GM19099 (cell line): ENCODE data around the gene PRICKLE1.

Experiments used
- POLR2A ChIP-seq: IDR thresholded peaks from 3 replicates; pipeline ENCODE4 v1.6.1; 2011; ENCODE audit warnings: low read depth; ENCODE audit not compliant: insufficient read length; ENCODE audit errors: extremely low read depth

The PRICKLE1 gene

DNA sequence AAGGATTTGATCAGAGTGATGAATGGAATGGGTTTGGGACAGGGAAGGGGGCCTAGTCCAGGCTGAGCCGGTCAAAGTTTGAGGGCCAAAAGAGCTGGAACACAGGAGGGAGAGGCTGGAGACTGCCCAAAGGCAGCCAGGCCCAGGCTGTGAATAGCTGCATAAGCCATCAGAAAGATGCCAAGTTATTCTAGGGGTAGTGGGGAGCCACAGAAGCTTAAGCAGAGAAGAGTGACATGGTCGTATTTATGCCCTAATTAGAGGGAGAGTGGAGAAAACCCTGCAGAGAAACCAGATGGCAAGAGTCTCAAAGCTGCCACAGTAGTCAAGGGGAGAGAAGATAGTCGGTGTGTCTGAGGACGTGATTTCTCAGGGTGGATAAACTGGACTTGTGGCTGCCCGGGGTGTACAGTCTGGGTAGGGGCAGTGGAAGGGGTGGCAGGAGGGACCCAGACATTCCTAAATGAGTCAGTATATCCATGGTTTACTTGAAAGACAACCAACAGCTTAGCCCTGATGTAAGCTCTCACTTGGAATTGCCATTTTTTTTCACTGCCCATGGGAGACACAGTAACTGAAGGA is 99.2 kb downstream of the PRICKLE1 start:
- no peak for TF ChIP-seq POLR2A

DNA sequence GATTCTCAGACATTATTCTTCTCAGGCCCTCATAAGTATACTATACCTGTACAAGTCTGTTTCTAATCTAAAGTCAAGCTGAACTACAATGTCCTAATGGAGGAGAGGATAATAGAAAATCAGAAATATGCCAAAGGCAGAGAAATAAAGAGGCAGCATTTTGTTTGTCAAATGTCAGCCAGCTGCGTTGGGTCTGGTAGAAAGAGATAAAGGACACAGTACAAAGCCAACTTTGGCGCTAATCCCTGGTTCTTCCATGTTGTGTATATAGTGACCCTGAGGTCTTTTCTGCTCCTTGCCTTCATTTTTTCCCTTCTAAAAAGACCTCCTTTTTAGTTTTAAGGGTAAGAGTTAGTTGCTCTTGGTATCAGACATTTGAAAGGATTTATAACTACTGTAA is 103.1 kb downstream of the PRICKLE1 start:
- no peak for TF ChIP-seq POLR2A

DNA sequence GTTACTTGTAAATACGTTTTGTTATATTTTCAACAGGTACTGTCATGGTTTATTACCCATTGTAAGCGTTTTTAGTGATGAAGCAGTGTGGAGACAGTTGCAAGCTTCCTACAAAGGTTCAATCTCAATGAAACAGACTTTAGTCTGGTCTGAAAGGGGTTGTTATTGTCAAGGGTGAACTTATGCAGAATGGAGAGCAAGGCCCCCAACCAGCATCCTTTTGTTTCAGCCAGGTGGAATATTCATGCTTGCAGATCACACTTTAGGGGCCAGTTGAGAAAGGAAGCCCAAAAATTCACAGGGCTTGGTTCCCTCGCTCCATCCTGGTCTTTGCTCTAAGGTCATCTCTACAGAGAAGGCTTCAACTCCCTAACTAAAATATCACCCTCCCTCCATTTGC is 103.7 kb downstream of the PRICKLE1 start:
- TF ChIP-seq POLR2A = no peak

DNA sequence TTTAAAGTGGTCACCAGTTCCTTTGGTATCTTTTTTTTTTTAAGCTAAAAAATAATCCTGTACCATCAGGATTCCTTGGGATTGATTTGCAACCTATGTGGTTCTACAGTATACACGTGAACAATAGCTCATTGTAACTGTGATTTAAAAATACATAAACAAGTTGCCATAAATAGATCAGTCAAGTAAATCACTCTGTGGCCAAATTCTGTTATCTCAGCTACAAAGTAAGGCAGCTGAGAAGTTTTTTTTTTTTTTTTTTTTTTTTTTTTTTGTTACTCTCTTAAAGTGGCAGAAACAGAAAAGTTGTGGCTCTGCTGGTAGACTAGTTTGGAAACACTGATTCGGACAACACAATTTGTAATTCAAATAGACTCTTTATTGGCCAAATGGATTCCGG is 104.5 kb downstream of the PRICKLE1 start:
- no peak for TF ChIP-seq POLR2A

DNA sequence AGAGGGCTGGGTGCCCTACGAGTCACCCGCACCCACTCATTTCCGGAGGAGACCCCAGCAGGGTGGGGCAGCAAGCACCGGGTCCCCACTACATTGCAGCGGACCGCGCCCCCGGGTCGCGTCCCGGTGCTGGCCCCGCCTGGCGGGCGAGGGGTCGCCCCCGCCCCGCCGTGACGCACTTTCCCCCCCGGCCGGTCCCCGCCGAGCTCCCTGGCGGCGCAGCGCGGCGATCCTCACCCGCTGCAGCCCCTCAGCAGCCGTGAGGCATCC is 106.1 kb downstream of the PRICKLE1 start:
- TF ChIP-seq POLR2A = no peak

DNA sequence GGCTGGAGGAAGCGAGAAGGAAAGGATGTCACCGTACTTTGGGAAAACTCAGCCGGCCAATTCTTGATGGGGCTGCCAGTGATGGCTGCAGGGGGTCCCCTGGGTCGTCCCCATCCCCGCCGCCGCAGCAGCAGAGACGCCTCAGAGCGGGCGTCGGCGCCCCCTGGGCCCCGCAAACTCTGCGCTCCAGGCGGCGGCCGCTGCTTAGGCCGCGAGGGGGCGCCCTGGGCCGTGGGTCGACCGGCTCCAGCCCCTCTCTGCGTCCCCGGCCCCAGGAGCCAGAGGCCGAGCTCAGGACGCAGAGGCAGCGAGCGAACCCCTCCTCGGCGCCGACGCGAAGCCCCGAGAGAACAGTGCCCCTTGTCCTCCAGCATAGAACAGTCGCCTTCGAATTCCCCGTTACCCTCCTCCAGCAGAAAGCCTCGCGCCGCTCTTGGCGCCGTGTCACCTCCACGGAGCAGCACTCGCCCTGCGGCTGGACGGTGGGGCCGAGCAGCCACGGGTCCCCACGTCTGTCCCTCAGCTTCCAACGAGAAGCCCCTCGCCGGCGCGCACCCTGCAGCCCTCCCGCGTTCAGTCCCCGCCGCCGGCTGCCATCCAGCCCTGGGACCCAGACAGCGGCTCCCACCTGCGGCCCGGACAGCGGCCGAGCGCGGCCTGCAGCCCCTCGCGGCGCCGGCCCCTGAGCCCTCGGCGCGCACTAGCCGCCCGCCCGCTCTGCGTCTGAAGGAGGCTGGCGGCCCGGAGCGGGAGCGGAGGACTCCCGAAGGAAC is 106.6 kb downstream of the PRICKLE1 start:
- TF ChIP-seq POLR2A = no peak

DNA sequence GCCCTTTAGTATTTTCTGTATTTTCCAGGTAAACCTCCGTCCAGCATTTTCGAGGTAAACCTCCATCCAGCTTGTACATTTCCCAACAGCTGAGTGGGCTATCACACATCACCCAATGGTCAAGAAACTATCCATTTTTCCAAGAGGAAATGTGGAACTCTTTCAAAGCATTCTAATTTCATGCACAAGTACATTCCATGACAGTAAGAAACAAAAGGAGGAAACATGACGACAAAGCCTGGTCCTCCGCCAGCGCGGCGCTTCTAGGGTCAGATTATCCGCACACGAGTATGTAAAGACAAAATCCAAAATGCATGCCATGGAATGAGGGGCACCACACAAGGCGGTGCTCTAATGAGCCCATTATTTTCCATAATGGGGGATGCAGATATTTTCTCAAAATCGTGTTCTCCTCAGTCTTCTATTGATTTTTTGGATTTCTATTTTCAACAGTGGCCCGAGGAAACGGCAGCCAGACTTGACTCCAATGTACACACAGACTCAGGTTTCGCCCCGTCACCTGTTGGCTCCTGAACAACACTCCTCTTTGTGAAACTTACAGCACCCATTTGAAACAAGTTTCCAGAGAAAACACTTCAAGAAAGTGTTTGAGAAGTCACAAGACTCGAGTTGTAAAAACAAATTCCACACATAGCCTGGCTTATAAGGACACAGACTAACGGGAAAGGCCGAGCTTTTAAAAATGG is 107.4 kb downstream of the PRICKLE1 start:
- TF ChIP-seq POLR2A = no peak

DNA sequence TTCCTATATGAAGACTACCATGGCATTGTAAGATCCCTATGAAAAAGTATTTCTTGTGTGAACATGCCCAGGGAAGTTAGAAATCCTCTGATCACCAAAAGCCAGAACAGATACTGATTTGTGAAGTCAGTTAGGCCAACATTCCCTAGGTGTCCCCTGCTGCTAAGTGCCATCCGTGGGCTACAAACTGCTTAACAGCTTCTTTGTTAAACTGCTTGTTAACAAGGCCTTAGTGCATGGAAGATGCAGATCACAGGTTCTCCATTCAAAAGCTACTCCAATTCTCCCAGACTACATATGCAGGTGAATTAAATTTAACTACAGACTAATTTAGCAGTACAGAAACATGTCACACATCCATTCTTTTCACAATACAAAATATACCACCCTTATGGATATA is 108.2 kb downstream of the PRICKLE1 start:
- no peak for TF ChIP-seq POLR2A

DNA sequence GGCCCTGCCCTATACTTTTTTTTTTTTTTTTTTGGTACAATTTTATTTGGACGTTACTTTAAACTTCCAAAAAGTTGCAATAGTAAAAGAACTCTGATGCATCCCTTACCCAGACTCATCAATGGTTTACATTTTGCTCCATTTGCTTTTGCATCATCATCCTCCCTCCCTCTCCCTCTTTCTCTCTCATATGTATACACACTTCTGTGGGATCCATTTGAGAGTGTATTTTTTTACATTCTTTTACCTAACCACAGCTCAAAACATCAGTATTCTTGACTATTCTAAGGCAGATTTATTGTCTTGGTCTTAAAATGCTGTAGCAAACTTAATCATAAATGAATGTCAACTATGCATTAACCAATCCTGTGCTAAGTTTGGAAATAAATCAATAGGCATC is 111.6 kb downstream of the PRICKLE1 start:
- TF ChIP-seq POLR2A = no peak

DNA sequence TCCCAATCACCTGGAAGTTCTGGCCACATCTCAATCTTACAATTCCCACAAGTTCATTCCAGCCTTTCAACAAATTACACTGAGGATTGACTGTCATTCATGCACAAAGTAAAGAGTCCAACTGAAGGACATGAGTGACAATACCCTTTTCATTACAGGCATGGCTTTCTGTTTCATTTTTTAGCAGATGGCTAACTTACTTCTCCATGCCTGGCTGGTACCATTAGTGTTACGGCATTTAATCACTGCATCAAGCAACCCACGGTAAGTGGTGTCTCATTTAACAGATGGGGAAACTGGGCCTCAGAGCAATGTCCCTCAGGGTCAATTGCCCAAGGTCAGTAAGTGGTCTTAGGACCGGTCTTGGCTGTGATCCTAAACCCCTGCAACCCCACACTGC is 114.4 kb downstream of the PRICKLE1 start:
- TF ChIP-seq POLR2A = no peak

DNA sequence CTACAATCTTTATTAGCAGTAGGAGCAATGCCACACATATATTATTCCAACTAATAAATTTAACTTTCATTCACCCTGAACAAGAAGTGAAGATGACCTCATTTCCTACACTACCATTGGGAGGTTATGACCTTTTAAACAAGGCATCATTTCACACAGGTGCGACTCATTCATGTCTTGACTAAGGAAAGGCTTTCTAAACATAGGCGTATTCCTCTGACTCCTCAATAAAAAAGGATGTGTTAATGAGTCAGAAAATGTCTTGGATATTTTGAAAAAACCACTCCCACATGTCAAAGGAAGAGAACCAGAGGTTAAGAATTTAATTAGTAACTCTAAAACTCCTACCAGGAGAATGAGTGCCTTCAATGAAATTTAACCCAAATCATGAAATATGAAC is 115.2 kb downstream of the PRICKLE1 start:
- TF ChIP-seq POLR2A = no peak

DNA sequence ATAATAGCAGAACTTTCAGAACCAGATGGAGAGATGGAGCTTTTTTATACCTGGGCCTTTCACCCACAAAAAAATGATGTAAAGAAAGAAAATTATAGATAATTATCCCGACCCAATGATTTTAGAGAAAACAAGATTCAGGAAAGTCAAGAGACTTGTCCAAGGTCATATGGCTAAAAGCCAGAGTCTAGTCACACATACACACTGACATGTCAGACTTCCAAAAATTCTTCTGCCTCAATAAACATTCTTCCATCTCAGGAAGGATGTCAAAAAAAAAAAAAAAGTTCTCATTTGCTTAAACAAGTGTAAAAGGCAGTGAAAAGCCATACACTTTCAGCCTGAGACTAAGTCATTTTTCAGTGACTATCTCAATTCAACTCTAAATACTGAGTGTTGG is 116.0 kb downstream of the PRICKLE1 start:
- no peak for TF ChIP-seq POLR2A

DNA sequence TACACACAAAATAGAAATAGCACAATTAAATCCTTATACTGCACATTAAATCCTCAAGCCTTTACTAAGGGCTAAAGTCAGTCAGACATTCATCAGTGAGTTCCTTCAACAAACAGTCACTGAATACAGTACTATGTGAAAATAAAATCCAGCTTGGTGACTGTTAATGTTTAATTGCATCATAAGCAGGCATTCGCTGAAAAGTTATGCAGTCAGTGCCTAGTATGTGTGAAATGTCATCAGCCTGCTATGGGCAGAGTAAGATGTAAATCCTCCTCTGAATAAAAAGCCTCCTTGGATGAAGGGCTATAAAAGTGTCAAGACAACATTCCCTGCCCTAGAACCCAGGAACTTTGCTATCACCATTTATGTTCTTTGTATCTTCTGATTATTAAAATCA is 116.4 kb downstream of the PRICKLE1 start:
- no peak for TF ChIP-seq POLR2A

DNA sequence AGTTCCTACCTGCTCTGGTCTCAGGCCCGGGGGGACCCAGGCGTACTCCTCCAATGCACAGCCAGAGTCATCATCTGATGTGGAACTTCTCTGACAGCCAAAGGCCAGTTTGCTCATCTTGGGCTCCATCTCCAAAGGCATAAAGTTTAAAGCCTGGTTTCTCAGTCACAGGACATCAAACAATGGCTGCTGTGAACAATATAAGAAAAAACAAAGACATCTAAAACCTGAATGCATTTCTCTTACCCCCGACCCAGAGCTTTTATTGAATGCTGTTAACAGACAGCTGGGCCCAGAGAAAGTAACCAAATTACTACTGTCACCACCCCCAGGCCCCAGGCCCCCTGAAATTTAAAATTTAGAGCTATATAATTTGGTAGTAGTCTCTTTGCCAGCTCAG is 117.2 kb downstream of the PRICKLE1 start:
- TF ChIP-seq POLR2A = no peak

DNA sequence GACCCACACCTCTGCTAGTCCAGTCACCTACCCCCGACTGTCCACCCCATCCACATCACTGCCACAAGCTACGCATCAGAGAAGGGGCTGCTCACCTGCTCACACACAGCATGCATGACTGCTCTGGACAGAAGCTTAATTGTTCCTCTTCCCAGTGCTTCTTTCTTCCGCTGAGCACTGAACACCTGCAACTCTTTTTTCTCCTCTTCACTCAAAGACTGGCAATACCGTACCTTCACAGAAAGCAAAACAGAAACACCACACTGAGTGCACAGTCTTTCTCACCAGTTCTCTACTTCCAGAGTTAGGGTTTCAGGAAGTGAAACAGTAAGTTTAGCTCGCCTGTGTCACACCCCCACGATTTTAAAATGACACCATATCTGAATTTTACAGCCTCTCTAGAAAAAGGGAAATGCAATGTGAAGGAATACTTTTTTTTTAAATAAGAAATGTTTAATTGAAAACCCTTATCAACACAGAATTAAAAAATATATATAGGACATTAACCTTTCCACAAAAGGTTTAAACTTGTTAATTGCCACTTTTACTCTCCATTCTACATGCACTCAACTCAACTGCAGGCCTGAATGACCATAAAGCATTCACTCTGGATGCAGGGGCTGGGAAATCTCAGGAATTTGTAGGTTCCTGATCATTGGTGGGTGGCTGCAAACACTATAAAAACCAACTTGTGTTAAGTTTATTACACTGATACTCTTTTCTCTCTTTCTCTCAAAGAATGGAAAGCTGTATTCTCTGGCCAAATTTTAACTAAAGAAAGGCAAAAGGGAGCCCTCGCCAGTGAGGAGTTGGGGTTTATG is 120.0 kb downstream of the PRICKLE1 start:
- no peak for TF ChIP-seq POLR2A
